Tibial artery (tissue), 4 donors: ENCODE data around the gene LYPD6B.
"Not testable (repeated sequence)": the region's sequence is repeated elsewhere in the genome, so short reads cannot be mapped to it uniquely, and the experiment has no call there.

Experiments
- DNase-seq, 2 donors: peaks; one replicate each; pipeline ENCODE4 v3.0.0-alpha.2; 2019
- H3K27ac ChIP-seq, 2 donors: fragments of 200-600 bp; sonication (generic) in 1 of 2; 1 replicate in 1 of 2; 2 replicates in 1 of 2; pipeline ENCODE4 v1.5.1; 2018 to 2019; ENCODE audit warnings: mild to moderate bottlenecking in 1 of 2
- H3K27me3 ChIP-seq, 2 donors: fragments of 200-600 bp; sonication (generic) in 1 of 2; one replicate each; pipeline versions ENCODE4 v1.5.1 to v1.6.0; 2016 to 2019
- H3K36me3 ChIP-seq, 3 donors: fragments of 200-600 bp; sonication (generic) in 2 of 3; one replicate each; pipeline ENCODE4 v1.5.1; 2016 to 2019; ENCODE audit warnings: mild to moderate bottlenecking in 2 of 3
- H3K4me1 ChIP-seq, 4 donors: fragments of 200-600 bp; sonication (generic) in 2 of 4; 1 replicate in 3 of 4; 2 replicates in 1 of 4; pipeline ENCODE4 v1.5.1; 2016 to 2019
- H3K4me3 ChIP-seq, 2 donors: fragments of 200-600 bp; sonication (generic) in 1 of 2; 1 replicate in 1 of 2; 2 replicates in 1 of 2; pipeline ENCODE4 v1.5.1; 2018 to 2019; ENCODE audit warnings: mild to moderate bottlenecking in 2 of 2
- H3K9me3 ChIP-seq, 3 donors: fragments of 200-600 bp; sonication (generic) in 1 of 3; one replicate each; pipeline ENCODE4 v1.5.1; 2016 to 2019
- CTCF ChIP-seq, 2 experiments: fragments of 200-600 bp in 1 of 2; fragments of 450-650 bp in 1 of 2; IDR thresholded peaks; one replicate each; pipeline ENCODE4 v1.5.1; 2017 to 2019; ENCODE audit warnings: antibody characterized with exemption in 2 of 2, mild to moderate bottlenecking in 1 of 2, moderate library complexity in 1 of 2
- intact Hi-C: fragments of 100-400 bp; cut with DNase I; formaldehyde crosslinking; loops from one replicate; pipeline ENCODE4 v1.15.0; 2023; ENCODE audit warnings: low total_unique reads

LYPD6B gene

GRCh38 chr2:149236410-149236809 is 197.9 kb downstream of the LYPD6B start:
- intact Hi-C loops: no loop called here

GRCh38 chr2:149246186-149246585 is 207.7 kb downstream of the LYPD6B start:
- Histone ChIP-seq H3K4me3 (no peak overlapping the region), H3K4me1 (no peaks in the 10 kb centered on the region), H3K27ac (no peak overlapping the region), H3K9me3 (no peaks in the 10 kb centered on the region), H3K27me3 (no peaks in the 10 kb centered on the region), H3K36me3 (no peaks in the 10 kb centered on the region)
- intact Hi-C loops: no loop called here
- TF ChIP-seq CTCF (IDR thresholded peaks at IDR 0.05): no peak
- DNase-seq: no peak

More at GRCh38 chr2:149236410-149236809, 197.9 kb downstream of the LYPD6B start:
- DNase-seq: no peak
- H3K4me1 ChIP-seq: no peaks in the 10 kb centered on the region
- no peak overlapping the region for H3K4me3 ChIP-seq
- H3K9me3 ChIP-seq: no peaks in the 10 kb centered on the region
- TF ChIP-seq CTCF (IDR thresholded peaks at IDR 0.05): no peak
- H3K27me3 ChIP-seq: no peaks in the 10 kb centered on the region
- no peaks in the 10 kb centered on the region for H3K36me3 ChIP-seq
- H3K27ac ChIP-seq: no peak overlapping the region

GRCh38 chr2:149251436-149251835 is 212.9 kb downstream of the LYPD6B start:
- H3K9me3 ChIP-seq, H3K4me1 ChIP-seq, H3K27me3 ChIP-seq, H3K36me3 ChIP-seq, H3K4me3 ChIP-seq, H3K27ac ChIP-seq, DNase-seq, intact Hi-C loops: not testable (repeated sequence)

- intact Hi-C loops, H3K9me3 ChIP-seq, H3K36me3 ChIP-seq, DNase-seq, H3K27me3 ChIP-seq, H3K27ac ChIP-seq, H3K4me3 ChIP-seq, H3K4me1 ChIP-seq: not testable (repeated sequence)
These were observed 218.4 kb downstream of the LYPD6B start for GRCh38 chr2:149256877-149257276.

- no peaks in the 10 kb centered on the region for H3K9me3 ChIP-seq
- no peak overlapping the region for H3K4me3 ChIP-seq
- no peaks in the 10 kb centered on the region for H3K4me1 ChIP-seq
- TF ChIP-seq CTCF (IDR thresholded peaks at IDR 0.05): no peak
- no peak overlapping the region for H3K27ac ChIP-seq
- no peak for DNase-seq
- H3K36me3 ChIP-seq: no peaks in the 10 kb centered on the region
- no peaks in the 10 kb centered on the region for H3K27me3 ChIP-seq
- intact Hi-C loops: no loop called here
These were observed 220.0 kb downstream of the LYPD6B start for GRCh38 chr2:149258531-149258930.

GRCh38 chr2:149259136-149259535 is 220.6 kb downstream of the LYPD6B start:
- H3K27ac ChIP-seq: no peak overlapping the region
- H3K4me1 ChIP-seq: no peaks in the 10 kb centered on the region
- no peaks in the 10 kb centered on the region for H3K36me3 ChIP-seq
- no peak overlapping the region for H3K4me3 ChIP-seq
- peaks cover 0 to 2% of the 10 kb centered on the region in 2 donors for H3K27me3 ChIP-seq
- TF ChIP-seq CTCF (IDR thresholded peaks at IDR 0.05): no peak
- intact Hi-C loops: no loop called here
- no peak for DNase-seq
- no peaks in the 10 kb centered on the region for H3K9me3 ChIP-seq

GRCh38 chr2:149261692-149262091 is 223.2 kb downstream of the LYPD6B start:
- intact Hi-C loops: no loop called here
- no peaks in the 10 kb centered on the region for H3K9me3 ChIP-seq

More at GRCh38 chr2:149261692-149262091, 223.2 kb downstream of the LYPD6B start:
- no peaks in the 10 kb centered on the region for H3K4me1 ChIP-seq
- peaks cover 0 to 2% of the 10 kb centered on the region in 2 donors for H3K27me3 ChIP-seq
- no peak for TF ChIP-seq CTCF (IDR thresholded peaks at IDR 0.05)
- H3K27ac ChIP-seq: no peak overlapping the region
- no peaks in the 10 kb centered on the region for H3K36me3 ChIP-seq
- H3K4me3 ChIP-seq: no peak overlapping the region
- no peak for DNase-seq
